GM12872 (cell line): ENCODE results near the gene PNLIPRP1.

Experiments used
- CTCF ChIP-seq: IDR thresholded peaks from 3 replicates; pipeline ENCODE4 v1.5.1; 2011; ENCODE audit warnings: low read depth, mild to moderate bottlenecking, low read length, moderate library complexity; ENCODE audit not compliant: insufficient read depth

The PNLIPRP1 gene

DNA sequence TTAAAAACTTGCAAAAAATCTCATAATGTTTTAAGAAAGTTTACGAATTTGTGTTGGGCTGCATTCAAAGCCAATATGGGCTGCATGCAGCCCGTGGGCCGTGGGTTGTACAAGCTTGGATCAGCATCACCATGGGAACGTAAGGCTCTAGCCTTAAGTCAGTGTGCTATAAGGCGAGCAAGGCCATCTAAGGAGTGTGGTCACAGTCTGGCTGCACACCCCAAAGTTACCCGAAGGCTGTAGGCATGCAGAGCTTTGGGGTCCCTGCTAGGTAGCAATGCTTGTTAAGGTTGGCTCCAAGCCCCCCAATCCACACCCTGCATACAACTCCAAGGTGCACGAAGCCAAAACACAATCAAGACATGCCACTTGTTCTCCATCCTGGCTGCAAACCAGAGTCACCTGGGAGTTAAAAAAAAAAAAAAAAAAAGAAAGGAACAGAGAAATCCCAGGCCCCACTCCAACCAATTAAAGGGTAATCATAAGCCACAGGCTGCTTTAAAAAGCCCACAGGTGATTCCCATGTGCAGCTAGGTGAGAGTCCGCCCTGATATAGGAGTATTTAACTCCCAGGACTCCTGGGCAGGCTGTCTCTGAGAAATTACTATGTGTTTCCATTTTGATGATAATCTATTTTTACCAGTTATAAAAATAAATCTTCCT lies 21.5 kb downstream of the PNLIPRP1 start:
- no peak for TF ChIP-seq CTCF

GRCh38 chr10:116613471-116613870 lies 22.7 kb downstream of the PNLIPRP1 start:
- no peak for TF ChIP-seq CTCF

DNA sequence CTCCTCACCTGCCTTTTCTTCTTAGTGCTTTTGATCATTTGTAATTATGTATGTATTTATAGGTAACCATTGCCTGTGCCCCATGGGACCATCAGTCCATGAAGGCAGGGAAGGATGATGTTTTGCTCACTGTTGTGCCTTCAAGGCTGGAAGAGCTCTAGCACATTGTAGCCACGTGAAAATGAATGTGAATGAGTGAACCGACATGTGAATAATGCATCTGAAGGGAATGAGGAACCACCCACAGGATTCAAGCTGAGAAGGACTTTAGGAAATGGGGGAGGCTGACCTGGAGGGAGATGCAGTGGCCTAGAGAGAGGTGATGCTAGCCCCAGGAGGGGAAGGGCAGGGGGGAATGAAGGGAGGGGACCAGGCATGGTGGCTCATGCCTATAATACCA lies 24.0 kb downstream of the PNLIPRP1 start:
- no peak for TF ChIP-seq CTCF

- TF ChIP-seq CTCF = no peak
These were observed 24.5 kb downstream of the PNLIPRP1 start for GRCh38 chr10:116615199-116615776.

DNA sequence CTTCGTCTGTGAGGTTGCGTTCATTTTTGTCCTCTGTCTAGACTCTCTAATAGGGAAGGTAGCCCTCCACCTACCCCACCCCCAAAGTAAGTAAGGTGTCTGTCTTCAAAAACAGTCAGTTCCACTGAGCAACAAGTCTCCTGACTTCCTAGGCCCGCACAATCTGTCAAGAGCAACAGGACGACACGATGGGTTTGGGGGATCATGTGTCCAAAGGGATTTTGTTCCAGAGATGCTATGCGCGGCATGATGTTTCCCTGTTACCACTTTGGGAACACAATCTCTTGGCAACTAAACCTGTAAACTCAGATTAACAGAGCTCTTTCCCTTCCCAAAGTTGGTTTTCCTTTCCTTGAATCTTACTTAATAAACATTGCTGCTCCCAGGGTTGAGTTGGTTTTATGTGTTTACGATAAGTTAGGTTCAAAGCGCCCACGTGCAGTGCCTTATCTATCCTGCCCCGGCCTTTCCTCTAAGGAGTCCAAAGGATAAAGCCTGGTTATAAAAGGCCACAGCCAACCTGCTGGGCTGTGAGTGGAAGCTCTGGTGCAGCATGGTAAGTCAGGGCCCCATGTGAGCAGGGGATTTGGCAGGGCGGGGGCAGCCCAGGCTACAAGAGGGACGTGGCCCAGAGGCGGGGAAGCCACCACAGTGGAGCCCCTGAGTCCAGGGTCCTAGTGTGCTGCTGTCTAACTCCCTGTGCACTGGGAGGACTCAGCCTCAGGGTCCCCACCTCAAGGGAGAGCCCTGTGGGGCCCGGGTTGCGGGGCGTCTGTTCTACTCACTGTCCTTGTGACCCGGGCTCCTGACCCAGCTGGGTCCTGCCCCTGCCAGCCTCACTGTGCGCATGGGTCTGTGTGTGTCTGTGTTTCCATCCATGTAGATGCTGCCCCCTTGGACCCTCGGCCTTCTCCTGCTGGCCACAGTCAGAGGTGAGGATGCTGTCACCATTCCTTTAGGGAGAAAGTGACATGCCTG lies 30.0 kb downstream of the PNLIPRP1 start, which contains the start of gene PNLIPRP2:
Gene PNLIPRP2, plus strand, starts transcription at position 531 of the 978 bp plus-strand sequence.
- no peak for TF ChIP-seq CTCF

DNA sequence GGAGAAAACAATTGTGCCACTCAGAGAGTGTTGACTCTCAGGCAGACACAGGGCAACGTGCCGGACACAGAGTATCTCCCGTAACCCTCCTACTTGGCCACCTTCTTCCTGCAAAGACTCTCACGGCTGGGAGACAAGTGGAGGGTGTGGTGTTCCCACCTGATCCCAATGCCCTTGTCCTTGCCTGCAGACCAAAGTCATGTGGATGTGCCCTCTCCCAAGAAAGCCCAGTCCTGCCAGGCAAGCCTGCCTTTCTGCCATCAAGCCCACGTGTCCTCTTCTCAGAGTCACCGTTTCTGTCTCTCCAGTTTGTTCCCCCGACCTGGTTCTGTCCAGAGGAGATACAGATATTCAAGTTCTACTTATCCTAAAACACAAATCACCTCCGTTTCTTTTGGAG lies 30.7 kb downstream of the PNLIPRP1 start:
- no peak for TF ChIP-seq CTCF
